Neutrophil (primary cell): Measurements from ENCODE around the gene CFAP99.

Source experiments
- H3K27ac ChIP-seq: fragments of 200-600 bp; sonication (generic); 2 replicates; pipeline ENCODE4 v1.5.1; 2016; ENCODE audit warnings: mild to moderate bottlenecking, moderate library complexity
- H3K27me3 ChIP-seq: fragments of 200-600 bp; sonication (generic); 2 replicates; pipeline ENCODE4 v1.6.0; 2016; ENCODE audit warnings: mild to moderate bottlenecking
- H3K36me3 ChIP-seq: fragments of 200-600 bp; sonication (generic); 2 replicates; pipeline ENCODE4 v1.5.1; 2017
- H3K4me1 ChIP-seq, 2 experiments: fragments of 200-600 bp in 1 of 2; sonication (generic) in 1 of 2; 1 replicate in 1 of 2; 2 replicates in 1 of 2; pipeline versions ENCODE4 v1.5.1 to v1.6.1; 2013 to 2016; ENCODE audit warnings: low read depth in 1 of 2, low read length in 1 of 2, mild to moderate bottlenecking in 1 of 2, moderate library complexity in 1 of 2; ENCODE audit not compliant: control insufficient read depth in 1 of 2, insufficient read depth in 1 of 2
- H3K4me3 ChIP-seq, 2 experiments: fragments of 200-600 bp in 1 of 2; sonication (generic) in 1 of 2; 1 replicate in 1 of 2; 2 replicates in 1 of 2; pipeline ENCODE4 v1.5.1; 2013 to 2016; ENCODE audit warnings: low read depth in 1 of 2, low read length in 1 of 2, mild to moderate bottlenecking in 1 of 2, moderate library complexity in 1 of 2
- H3K9me3 ChIP-seq: fragments of 200-600 bp; sonication (generic); 2 replicates; pipeline ENCODE4 v1.5.1; 2016
- TF ChIP-seq, protein P1 (sequence below): fragments of 200-600 bp; sonication (generic); IDR thresholded peaks from 2 replicates; pipeline ENCODE4 v1.5.1; 2016; ENCODE audit warnings: antibody characterized with exemption

CFAP99 gene

DNA sequence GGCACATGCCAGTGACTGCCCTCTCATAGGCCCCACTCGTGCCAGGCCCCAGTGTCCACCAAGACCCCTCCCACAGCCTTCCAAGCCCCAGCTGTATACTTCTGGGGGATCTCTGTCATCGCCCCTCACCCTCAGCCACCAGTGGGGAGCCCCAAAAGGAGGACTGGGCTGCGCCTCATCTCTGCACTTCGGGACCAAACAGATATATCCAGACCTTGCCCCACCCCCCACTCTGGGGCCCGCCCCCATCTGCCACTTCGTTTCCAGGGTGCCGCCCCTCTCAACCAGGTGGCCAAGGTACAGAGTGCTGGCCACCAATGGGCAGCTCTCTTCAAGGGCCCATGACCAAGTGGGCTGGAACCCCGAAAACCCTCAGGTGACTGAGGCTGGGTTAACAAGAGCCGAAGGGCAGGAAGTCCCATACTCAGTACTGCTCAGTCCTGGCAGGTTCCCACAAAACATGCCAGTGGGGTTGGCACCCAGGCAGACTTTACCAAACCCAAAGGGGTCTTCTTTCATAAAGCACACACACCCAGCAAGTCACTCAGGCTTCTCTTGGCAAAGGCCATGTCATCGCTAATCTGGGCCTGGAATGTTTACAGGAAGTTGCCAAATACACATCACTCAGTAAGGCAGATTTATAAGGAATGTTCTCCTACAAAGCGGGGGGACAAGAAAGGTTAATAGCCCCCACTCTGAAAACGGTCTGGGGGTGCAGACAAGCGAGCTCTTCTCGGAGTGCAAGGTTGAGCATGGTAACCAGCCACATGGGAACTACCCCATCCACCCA is 4.7 kb upstream of the CFAP99 start:
- Histone ChIP-seq H3K27ac (no peak overlapping the region), H3K36me3 (no peaks in the 10 kb centered on the region), H3K9me3 (no peaks in the 10 kb centered on the region), H3K27me3 (peaks cover 83% of the 10 kb centered on the region), H3K4me1 (peaks cover 30 to 34% of the 10 kb centered on the region in 2 experiments), H3K4me3 (no peak overlapping the region)
- TF ChIP-seq, protein P1, sequence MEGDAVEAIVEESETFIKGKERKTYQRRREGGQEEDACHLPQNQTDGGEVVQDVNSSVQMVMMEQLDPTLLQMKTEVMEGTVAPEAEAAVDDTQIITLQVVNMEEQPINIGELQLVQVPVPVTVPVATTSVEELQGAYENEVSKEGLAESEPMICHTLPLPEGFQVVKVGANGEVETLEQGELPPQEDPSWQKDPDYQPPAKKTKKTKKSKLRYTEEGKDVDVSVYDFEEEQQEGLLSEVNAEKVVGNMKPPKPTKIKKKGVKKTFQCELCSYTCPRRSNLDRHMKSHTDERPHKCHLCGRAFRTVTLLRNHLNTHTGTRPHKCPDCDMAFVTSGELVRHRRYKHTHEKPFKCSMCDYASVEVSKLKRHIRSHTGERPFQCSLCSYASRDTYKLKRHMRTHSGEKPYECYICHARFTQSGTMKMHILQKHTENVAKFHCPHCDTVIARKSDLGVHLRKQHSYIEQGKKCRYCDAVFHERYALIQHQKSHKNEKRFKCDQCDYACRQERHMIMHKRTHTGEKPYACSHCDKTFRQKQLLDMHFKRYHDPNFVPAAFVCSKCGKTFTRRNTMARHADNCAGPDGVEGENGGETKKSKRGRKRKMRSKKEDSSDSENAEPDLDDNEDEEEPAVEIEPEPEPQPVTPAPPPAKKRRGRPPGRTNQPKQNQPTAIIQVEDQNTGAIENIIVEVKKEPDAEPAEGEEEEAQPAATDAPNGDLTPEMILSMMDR, result no peak

DNA sequence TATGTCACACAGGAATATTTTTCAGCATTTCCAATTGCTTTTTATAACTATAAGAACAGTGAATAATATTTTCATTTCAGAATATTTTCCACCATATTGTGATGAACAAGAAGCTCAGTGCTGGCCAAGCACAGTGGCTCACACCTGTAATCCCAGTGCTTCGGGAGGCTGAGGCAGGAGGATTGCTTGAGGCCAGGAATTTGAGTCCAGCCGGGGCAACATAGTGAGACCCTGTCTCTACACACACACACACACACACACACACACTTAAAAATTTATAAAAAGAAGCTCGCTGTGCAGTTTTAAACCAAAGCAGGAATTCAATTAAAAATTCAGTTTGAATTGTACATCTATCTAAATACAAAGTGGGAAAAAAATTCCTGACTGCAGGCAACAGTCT is 3.5 kb upstream of the CFAP99 start:
- no peaks in the 10 kb centered on the region for H3K36me3 ChIP-seq
- no peak overlapping the region for H3K27ac ChIP-seq
- no peaks in the 10 kb centered on the region for H3K9me3 ChIP-seq
- H3K4me1 ChIP-seq, result peaks cover 36 to 41% of the 10 kb centered on the region in 2 experiments
- peaks cover 95% of the 10 kb centered on the region for H3K27me3 ChIP-seq
- no peak overlapping the region for H3K4me3 ChIP-seq
- TF ChIP-seq, protein P1, result no peak

DNA sequence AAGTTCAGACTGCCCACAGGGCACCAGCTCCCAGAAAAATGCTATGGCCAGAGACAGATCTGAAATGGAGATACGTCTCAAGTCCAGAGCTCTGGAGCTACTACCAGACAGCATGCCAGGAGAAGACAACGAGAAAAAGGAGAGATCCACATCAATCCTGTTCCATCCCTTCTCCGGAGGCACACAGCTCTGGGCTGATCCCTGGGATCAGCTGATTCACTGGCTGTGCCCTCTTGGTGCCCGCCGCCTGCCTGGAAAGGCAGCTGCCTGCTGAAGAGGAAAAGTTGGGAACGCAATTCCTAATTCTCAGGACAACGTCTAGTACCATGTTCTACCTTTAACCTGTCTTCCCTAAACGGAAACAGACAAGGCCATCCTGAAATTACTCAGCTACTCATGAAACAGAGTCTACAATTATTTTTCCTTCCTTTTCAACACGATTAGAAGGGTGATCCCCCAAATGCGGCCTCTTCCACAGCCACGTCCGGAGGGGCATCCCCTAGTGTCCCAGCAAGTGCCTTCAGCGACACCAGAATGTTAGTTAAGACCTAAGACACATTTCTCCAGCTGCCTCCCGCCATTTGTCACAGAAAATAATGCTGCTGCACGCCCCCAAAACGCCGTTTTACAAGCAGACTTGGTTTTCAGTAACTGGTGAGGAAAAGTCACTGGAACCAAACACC is 2.7 kb upstream of the CFAP99 start:
- Histone ChIP-seq H3K27ac (no peak overlapping the region), H3K9me3 (no peaks in the 10 kb centered on the region), H3K27me3 (peaks cover 98% of the 10 kb centered on the region), H3K4me3 (no peak overlapping the region), H3K36me3 (no peaks in the 10 kb centered on the region), H3K4me1 (peaks cover 36 to 41% of the 10 kb centered on the region in 2 experiments)
- TF ChIP-seq, protein P1, result no peak

DNA sequence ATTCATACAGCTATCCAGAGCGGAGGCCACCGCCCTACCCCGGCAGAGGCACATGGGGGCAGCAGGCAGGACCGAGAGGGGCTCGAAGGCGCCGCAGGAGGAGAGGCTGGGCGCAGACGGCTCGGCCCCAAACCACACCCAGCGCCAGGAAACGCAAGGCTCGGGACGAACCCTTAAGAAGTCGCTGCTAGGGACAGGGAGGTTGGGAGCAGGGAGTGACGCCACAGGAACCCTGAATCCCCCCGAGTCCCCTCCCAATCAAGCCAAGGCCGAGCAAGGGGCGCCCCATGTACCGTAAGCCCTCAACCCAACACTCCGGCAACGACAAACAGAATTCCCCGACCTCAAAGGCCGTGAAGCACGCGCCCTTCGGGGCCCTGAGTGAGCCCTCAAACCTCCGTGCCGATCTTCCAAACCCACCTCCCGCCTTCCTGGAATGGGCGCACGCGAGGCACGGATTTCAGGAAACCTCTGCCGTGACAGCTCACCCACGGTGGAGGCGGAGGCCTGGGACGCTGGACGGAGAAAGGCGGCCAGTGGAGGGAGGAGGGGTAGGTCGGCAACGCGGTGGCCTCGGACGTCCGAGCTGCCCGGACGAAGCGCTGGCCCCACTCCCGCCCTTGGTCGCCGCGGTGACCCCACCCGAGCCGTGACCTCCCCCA is 2.1 kb upstream of the CFAP99 start:
- Histone ChIP-seq H3K27me3 (peaks cover 98% of the 10 kb centered on the region), H3K4me1 (peaks cover 36 to 41% of the 10 kb centered on the region in 2 experiments), H3K36me3 (no peaks in the 10 kb centered on the region), H3K4me3 (no peak overlapping the region), H3K9me3 (no peaks in the 10 kb centered on the region), H3K27ac (no peak overlapping the region)
- TF ChIP-seq, protein P1, result no peak

DNA sequence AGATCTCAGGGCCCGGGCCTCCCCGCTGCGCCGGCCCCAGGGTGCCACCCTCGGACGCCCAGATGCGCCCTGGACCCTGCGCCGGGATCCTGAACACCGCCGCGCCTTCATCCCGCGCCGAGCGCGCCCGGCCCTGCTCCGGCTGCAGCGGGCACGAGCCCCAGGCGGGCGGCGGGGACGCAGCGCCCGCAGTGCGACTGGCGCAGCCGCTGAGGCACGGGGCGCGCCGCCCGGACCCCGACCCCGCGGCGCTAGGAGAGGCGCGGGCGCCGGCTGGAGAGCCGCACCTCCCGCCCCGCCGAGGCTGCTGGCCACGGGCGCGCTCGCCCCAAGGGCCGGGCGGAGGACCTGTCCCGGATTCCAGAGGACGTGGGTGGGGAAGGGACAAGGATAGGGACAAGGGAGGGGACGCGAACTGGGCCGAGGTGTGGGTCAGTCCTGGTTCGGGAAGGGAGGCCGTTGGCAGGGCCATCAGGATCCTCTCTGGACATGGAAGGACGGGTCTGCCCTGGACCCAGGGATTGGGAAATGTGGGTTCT is 1.5 kb upstream of the CFAP99 start:
- Histone ChIP-seq H3K36me3 (no peaks in the 10 kb centered on the region), H3K27ac (no peak overlapping the region), H3K27me3 (peaks cover 98% of the 10 kb centered on the region), H3K4me3 (peak overlapping the region; percentile 77 to 97), H3K4me1 (peaks cover 36 to 41% of the 10 kb centered on the region in 2 experiments), H3K9me3 (no peaks in the 10 kb centered on the region)
- TF ChIP-seq, protein P1, result no peak
